GM12878 (cell line): ENCODE data around the gene SGCD.

Experiments
- ATF2 ChIP-seq: IDR thresholded peaks from 2 replicates; pipeline ENCODE4 v1.6.1; 2012; ENCODE audit warnings: low read length, inconsistent platforms
- BCL3 ChIP-seq: IDR thresholded peaks from 2 replicates; pipeline ENCODE4 v1.6.1; 2011; ENCODE audit warnings: borderline replicate concordance, low read depth, mild to moderate bottlenecking, moderate library complexity, low read length; ENCODE audit not compliant: insufficient read depth, poor library complexity, severe bottlenecking
- CREB1 ChIP-seq: IDR thresholded peaks from 2 replicates; pipeline ENCODE4 v1.6.1; 2012; ENCODE audit warnings: low read depth, mild to moderate bottlenecking, inconsistent platforms
- CTCF ChIP-seq, 3 experiments: IDR thresholded peaks in 2 of 3; conservative IDR thresholded peaks in 1 of 3; 2 replicates each; pipeline ENCODE4 v1.5.1; 2011; ENCODE audit warnings: low read depth in 3 of 3, low read length in 3 of 3, mild to moderate bottlenecking in 3 of 3, control low read depth in 2 of 3, moderate library complexity in 2 of 3, inconsistent platforms in 1 of 3, mixed read lengths in 1 of 3; ENCODE audit not compliant: control insufficient read depth in 2 of 3, insufficient read depth in 1 of 3; ENCODE audit errors: extremely low read depth in 1 of 3
- NFYA ChIP-seq: IDR thresholded peaks from 2 replicates; pipeline ENCODE4 v1.6.1; 2011; ENCODE audit warnings: low read depth, mild to moderate bottlenecking, low read length, improper control_type of control experiment, borderline replicate concordance
- POLR2A ChIP-seq: IDR thresholded peaks from 2 replicates; pipeline ENCODE4 v1.6.1; 2011; ENCODE audit warnings: low read depth, mild to moderate bottlenecking, low read length
- RELA ChIP-seq: fragments of 450-650 bp; IDR thresholded peaks from 2 replicates; pipeline ENCODE4 v1.8.0; 2014; ENCODE audit warnings: borderline replicate concordance; ENCODE audit not compliant: partially characterized antibody
- REST ChIP-seq: IDR thresholded peaks from 2 replicates; pipeline ENCODE4 v1.6.1; 2012; ENCODE audit warnings: mild to moderate bottlenecking, low read depth, low read length
- TCF3 ChIP-seq: IDR thresholded peaks from 2 replicates; pipeline ENCODE4 v1.6.1; 2012; ENCODE audit warnings: low read depth, mild to moderate bottlenecking, low read length, borderline replicate concordance; ENCODE audit not compliant: insufficient read depth
- TCF7 ChIP-seq: IDR thresholded peaks from 2 replicates; pipeline ENCODE4 v1.6.1; 2014; ENCODE audit warnings: antibody characterized with exemption, borderline replicate concordance
- YY1 ChIP-seq: IDR thresholded peaks from 2 replicates; pipeline ENCODE4 v1.6.1; 2011; ENCODE audit warnings: low read depth, mild to moderate bottlenecking, low read length
- ZBTB4 ChIP-seq: fragments of 450-650 bp; formaldehyde crosslinking; IDR thresholded peaks from 2 replicates; pipeline ENCODE4 v1.4.0; 2022; ENCODE audit warnings: mild to moderate bottlenecking, moderate library complexity
- ZNF274 ChIP-seq: IDR thresholded peaks from one replicate; pipeline ENCODE4 v1.8.0; 2011; ENCODE audit not compliant: insufficient read length, insufficient read depth
- ZSCAN29 ChIP-seq: fragments of 450-650 bp; IDR thresholded peaks from 2 replicates; pipeline ENCODE4 v1.6.1; 2017; ENCODE audit warnings: mild to moderate bottlenecking, moderate library complexity

GRCh38 chr5:156631005-156631404, 304.0 kb downstream of the SGCD start:
- TF ChIP-seq RELA, result no peak
- TF ChIP-seq ATF2, result no peak
- no peak for TF ChIP-seq TCF3
- no peak for TF ChIP-seq YY1
- TF ChIP-seq TCF7, result no peak
- TF ChIP-seq POLR2A, result no peak
- TF ChIP-seq ZNF274, result no peak
- no peak for TF ChIP-seq CTCF (IDR thresholded peaks at IDR 0.05 in 2 of 3, conservative IDR thresholded peaks at IDR 0.05 in 1 of 3; ENCODE audit: control insufficient read depth in 2 of 3, extremely low read depth in 1 of 3, insufficient read depth in 1 of 3, low read depth in 3 of 3, low read length in 3 of 3)
- no peak for TF ChIP-seq ZSCAN29
- no peak for TF ChIP-seq BCL3
- TF ChIP-seq REST, result no peak
- no peak for TF ChIP-seq ZBTB4 (CRISPR knock-in tag)
- TF ChIP-seq CREB1, result no peak
- no peak for TF ChIP-seq NFYA
